Erythroblast (primary cell): ENCODE results near the gene SPRYD4.

Experiments used
- GATA1 ChIP-seq: IDR thresholded peaks from 2 replicates; pipeline ENCODE4 v1.6.1; 2011; ENCODE audit warnings: low read depth, mild to moderate bottlenecking, control low read depth, low read length, moderate library complexity
- POLR2A ChIP-seq: IDR thresholded peaks from 2 replicates; pipeline ENCODE4 v1.6.1; 2011; ENCODE audit warnings: mild to moderate bottlenecking, low read length

DNA sequence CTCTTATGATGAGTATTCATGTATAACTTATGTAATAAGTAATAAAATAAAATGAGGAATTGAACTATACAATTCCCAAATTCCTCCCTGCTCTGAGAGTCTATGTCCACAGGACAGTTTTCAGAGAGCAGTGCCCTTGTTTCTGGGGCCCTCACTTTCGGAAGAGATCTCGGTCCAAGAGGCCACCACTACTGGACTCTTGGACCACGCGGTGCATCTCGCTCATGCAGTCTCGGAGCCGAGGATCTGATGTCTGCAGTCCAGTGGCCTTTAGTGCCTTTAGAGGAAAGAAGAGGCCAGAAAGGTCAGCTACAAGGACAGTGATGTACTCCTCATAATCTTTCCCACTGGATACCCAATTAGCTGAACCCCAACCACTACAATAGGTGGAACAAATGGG, 11.2 kb downstream of the SPRYD4 start:
- TF ChIP-seq POLR2A = no peak
- TF ChIP-seq GATA1 = no peak
